Heart left ventricle (tissue), 13 donors: ENCODE results near the gene BOD1L1.

Experiments
- POLR2A ChIP-seq, 2 donors: fragments of 450-650 bp; IDR thresholded peaks; one replicate each; pipeline ENCODE4 v1.6.1; 2017; ENCODE audit warnings: antibody characterized with exemption in 2 of 2, mild to moderate bottlenecking in 2 of 2, moderate library complexity in 2 of 2
- TF ChIP-seq, protein P1 (sequence below), 12 donors: fragments of 200-600 bp; sonication (generic) in 4 of 12; IDR thresholded peaks; one replicate each; pipeline versions ENCODE4 v1.5.0 to v1.8.0; 2018 to 2022; ENCODE audit warnings: antibody characterized with exemption in 12 of 12, mild to moderate bottlenecking in 5 of 12
- donor health status: ischemic (EF 13 %, LVEDD 7.1; RV severe dilation, severe dysfunction).
- donor health status: DM: no; HTN: yes; CAD: no.
- donor health status: DM: no; HTN: no; CAD: no.
- donor health status: ischemic (EF 25% LVEDD 6.9; RV normal size, moderate dysfunction).
- donor health status: ischemic (EF 25% LVEDD 5.7; RV mildly dilated, moderate dysfunction).
- donor health status: ischemic (EF 35%, LVEDD 5.7; RV mildly dilated, moderate dysfunction).
- donor health status: nonischemic (EF 11% LVEDD 7.7; RV severe dilation, severe dysfunction).
- donor health status: DM: yes; HTN: yes; CAD: no.
- donor health status: PGD.
- donor health status: ischemic (EF 29% LVEDD 5.4; RV normal size, mild dysfunction).
- donor health status: nonischemic (EF 23%, LVEDD 6.1; RV moderate dilation, normal function).

- TF ChIP-seq, protein P1, sequence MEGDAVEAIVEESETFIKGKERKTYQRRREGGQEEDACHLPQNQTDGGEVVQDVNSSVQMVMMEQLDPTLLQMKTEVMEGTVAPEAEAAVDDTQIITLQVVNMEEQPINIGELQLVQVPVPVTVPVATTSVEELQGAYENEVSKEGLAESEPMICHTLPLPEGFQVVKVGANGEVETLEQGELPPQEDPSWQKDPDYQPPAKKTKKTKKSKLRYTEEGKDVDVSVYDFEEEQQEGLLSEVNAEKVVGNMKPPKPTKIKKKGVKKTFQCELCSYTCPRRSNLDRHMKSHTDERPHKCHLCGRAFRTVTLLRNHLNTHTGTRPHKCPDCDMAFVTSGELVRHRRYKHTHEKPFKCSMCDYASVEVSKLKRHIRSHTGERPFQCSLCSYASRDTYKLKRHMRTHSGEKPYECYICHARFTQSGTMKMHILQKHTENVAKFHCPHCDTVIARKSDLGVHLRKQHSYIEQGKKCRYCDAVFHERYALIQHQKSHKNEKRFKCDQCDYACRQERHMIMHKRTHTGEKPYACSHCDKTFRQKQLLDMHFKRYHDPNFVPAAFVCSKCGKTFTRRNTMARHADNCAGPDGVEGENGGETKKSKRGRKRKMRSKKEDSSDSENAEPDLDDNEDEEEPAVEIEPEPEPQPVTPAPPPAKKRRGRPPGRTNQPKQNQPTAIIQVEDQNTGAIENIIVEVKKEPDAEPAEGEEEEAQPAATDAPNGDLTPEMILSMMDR (IDR thresholded peaks at IDR 0.05): no peak
- no peak for TF ChIP-seq POLR2A (IDR thresholded peaks at IDR 0.05)
Measured at GRCh38 chr4:13535118-13535517, 92.4 kb downstream of the BOD1L1 start.
